ENCODE results near the gene GDAP1L1. TPM values are rescaled to one million over a fixed set of nuclear protein-coding genes. Genes with fewer than 3 reads are reported as not detected.

The GDAP1L1 gene
- total RNA-seq, 1 experiment from 2014 or later = 4.2 TPM

GRCh38 chr20:44200371-44200770 is 46.7 kb upstream of the GDAP1L1 start:
- DNase-seq = no peak
- peaks cover 13% of the 10 kb centered on the region for H3K36me3 ChIP-seq (ENCODE audit: control insufficient read depth, insufficient read depth, low read length)
- Mint-ChIP-seq H3K4me1 (ENCODE audit: low read depth, unreplicated experiment) (peaks cover 16% of the 10 kb centered on the region), H3K9me3 (ENCODE audit: unreplicated experiment) (no peaks in the 10 kb centered on the region), H3K4me3 (ENCODE audit: unreplicated experiment) (no peak overlapping the region), H3K36me3 (ENCODE audit: insufficient read depth, unreplicated experiment) (peaks cover 98% of the 10 kb centered on the region), H3K27ac (ENCODE audit: unreplicated experiment) (no peak overlapping the region), H3K27me3 (ENCODE audit: insufficient read depth, unreplicated experiment) (no peaks in the 10 kb centered on the region)
- H3K27me3 ChIP-seq (replicated peaks; ENCODE audit: control insufficient read depth, insufficient read depth, low read length) = no peaks in the 10 kb centered on the region
- no peaks in the 10 kb centered on the region for H3K9me3 ChIP-seq
- no TSS peak for BruUV-seq (replicated peaks)
- CTCF ChIA-PET = interaction anchor here (0.9 kb wide), 1 partner anchor 10 kb away, joined by 3 read pairs; no protein-coding TSS in a partner anchor
- intact Hi-C loops (cut with micrococcal nuclease; ENCODE audit: unreplicated experiment) = no loop called here
- POLR2A ChIA-PET = no interaction called here
- peaks cover 9% of the 10 kb centered on the region for H3K4me1 ChIP-seq
- TF ChIP-seq CTCF (IDR thresholded peaks at IDR 0.05; ENCODE audit: insufficient read depth in 1 of 2, low read depth in 1 of 2, low read length in 1 of 2, severe bottlenecking in 1 of 2, unreplicated experiment in 1 of 2) = no peak
- H3K4me3 ChIP-seq (ENCODE audit: low read depth, low read length) = no peak overlapping the region

- BruUV-seq (replicated peaks) = no TSS peak
These were observed 46.1 kb upstream of the GDAP1L1 start for GRCh38 chr20:44200983-44201382.

GRCh38 chr20:44203161-44203560 is 43.9 kb upstream of the GDAP1L1 start:
- H3K27ac Mint-ChIP-seq (ENCODE audit: unreplicated experiment) = no peak overlapping the region
- no TSS peak for BruUV-seq (replicated peaks)
- Histone ChIP-seq H3K4me3 (ENCODE audit: low read depth, low read length) (no peak overlapping the region), H3K27me3 (replicated peaks; ENCODE audit: control insufficient read depth, insufficient read depth, low read length) (no peaks in the 10 kb centered on the region), H3K36me3 (ENCODE audit: control insufficient read depth, insufficient read depth, low read length) (peaks cover 12% of the 10 kb centered on the region), H3K4me1 (peaks cover 16% of the 10 kb centered on the region), H3K9me3 (no peaks in the 10 kb centered on the region)
- POLR2A ChIA-PET = no interaction called here
- CTCF ChIA-PET = interaction anchor here (1.0 kb wide), 1 partner anchor 23 kb away, joined by 3 read pairs; no protein-coding TSS in a partner anchor
- H3K4me1 Mint-ChIP-seq (ENCODE audit: low read depth, unreplicated experiment) = peaks cover 26% of the 10 kb centered on the region
- H3K4me3 Mint-ChIP-seq (ENCODE audit: unreplicated experiment) = no peak overlapping the region
- no peaks in the 10 kb centered on the region for H3K27me3 Mint-ChIP-seq (ENCODE audit: insufficient read depth, unreplicated experiment)
- intact Hi-C loops (cut with micrococcal nuclease; ENCODE audit: unreplicated experiment) = no loop called here
- no peak for TF ChIP-seq CTCF (IDR thresholded peaks at IDR 0.05; ENCODE audit: insufficient read depth in 1 of 2, low read depth in 1 of 2, low read length in 1 of 2, severe bottlenecking in 1 of 2, unreplicated experiment in 1 of 2)
- H3K36me3 Mint-ChIP-seq (ENCODE audit: insufficient read depth, unreplicated experiment) = peaks cover 95% of the 10 kb centered on the region
- no peak for DNase-seq
- H3K9me3 Mint-ChIP-seq (ENCODE audit: unreplicated experiment) = no peaks in the 10 kb centered on the region

More at GRCh38 chr20:44200983-44201382, 46.1 kb upstream of the GDAP1L1 start:
- intact Hi-C loops (cut with micrococcal nuclease; ENCODE audit: unreplicated experiment) = no loop called here
- H3K4me3 ChIP-seq (ENCODE audit: low read depth, low read length) = no peak overlapping the region
- ChIA-PET CTCF (no interaction called here), POLR2A (no interaction called here)
- peaks cover 14% of the 10 kb centered on the region for H3K36me3 ChIP-seq (ENCODE audit: control insufficient read depth, insufficient read depth, low read length)
- no peaks in the 10 kb centered on the region for H3K9me3 ChIP-seq
- no peak overlapping the region for H3K27ac Mint-ChIP-seq (ENCODE audit: unreplicated experiment)
- H3K9me3 Mint-ChIP-seq (ENCODE audit: unreplicated experiment) = no peaks in the 10 kb centered on the region
- peaks cover 9% of the 10 kb centered on the region for H3K4me1 ChIP-seq
- H3K36me3 Mint-ChIP-seq (ENCODE audit: insufficient read depth, unreplicated experiment) = peaks cover 98% of the 10 kb centered on the region
- peaks cover 16% of the 10 kb centered on the region for H3K4me1 Mint-ChIP-seq (ENCODE audit: low read depth, unreplicated experiment)
- DNase-seq = no peak
- TF ChIP-seq CTCF (IDR thresholded peaks at IDR 0.05; ENCODE audit: insufficient read depth in 1 of 2, low read depth in 1 of 2, low read length in 1 of 2, severe bottlenecking in 1 of 2, unreplicated experiment in 1 of 2) = no peak
- H3K27me3 ChIP-seq (replicated peaks; ENCODE audit: control insufficient read depth, insufficient read depth, low read length) = no peaks in the 10 kb centered on the region
- H3K27me3 Mint-ChIP-seq (ENCODE audit: insufficient read depth, unreplicated experiment) = no peaks in the 10 kb centered on the region
- H3K4me3 Mint-ChIP-seq (ENCODE audit: unreplicated experiment) = no peak overlapping the region
